ENCODE data around the gene CNMD.

DNA sequence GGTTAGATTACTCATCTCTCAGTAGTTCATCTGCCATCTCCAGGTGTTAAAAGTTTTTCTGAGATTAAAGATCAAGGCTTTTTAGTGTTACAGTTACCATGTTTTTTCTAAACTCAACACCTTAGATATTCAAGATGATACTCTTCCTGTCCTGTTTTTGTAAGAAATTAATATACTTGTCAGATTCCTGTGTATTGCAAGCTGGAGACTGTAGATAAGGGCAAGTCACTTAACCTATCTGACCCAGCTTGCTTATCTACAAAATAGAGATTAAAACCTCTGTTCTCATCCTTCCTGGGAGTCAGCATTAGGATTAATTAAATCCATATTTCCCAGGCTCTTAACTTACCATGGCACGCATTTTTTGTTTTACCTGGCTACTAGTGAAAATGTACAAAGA lies 61.8 kb downstream of the CNMD start:
- TF ChIP-seq, protein P1, sequence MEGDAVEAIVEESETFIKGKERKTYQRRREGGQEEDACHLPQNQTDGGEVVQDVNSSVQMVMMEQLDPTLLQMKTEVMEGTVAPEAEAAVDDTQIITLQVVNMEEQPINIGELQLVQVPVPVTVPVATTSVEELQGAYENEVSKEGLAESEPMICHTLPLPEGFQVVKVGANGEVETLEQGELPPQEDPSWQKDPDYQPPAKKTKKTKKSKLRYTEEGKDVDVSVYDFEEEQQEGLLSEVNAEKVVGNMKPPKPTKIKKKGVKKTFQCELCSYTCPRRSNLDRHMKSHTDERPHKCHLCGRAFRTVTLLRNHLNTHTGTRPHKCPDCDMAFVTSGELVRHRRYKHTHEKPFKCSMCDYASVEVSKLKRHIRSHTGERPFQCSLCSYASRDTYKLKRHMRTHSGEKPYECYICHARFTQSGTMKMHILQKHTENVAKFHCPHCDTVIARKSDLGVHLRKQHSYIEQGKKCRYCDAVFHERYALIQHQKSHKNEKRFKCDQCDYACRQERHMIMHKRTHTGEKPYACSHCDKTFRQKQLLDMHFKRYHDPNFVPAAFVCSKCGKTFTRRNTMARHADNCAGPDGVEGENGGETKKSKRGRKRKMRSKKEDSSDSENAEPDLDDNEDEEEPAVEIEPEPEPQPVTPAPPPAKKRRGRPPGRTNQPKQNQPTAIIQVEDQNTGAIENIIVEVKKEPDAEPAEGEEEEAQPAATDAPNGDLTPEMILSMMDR (conservative IDR thresholded peaks at IDR 0.05; ENCODE audit: low read length), result no peak
- TF ChIP-seq EZH2phosphoT487 (IDR thresholded peaks at IDR 0.05; ENCODE audit: borderline replicate concordance, low read depth, low read length), result no peak
